Measurements from ENCODE around the gene TSHZ3. TPM values are rescaled to one million over a fixed set of nuclear protein-coding genes. Genes with fewer than 3 reads are reported as not detected.

TSHZ3 gene
- total RNA-seq (1 to 10 TPM; 2.6 to 9.3 (median 7.8) TPM), polyA plus RNA-seq (1 to 10 TPM; 3.1 to 5.4 (median 3.6) TPM)
- long read RNA-seq, donor 1: 0 reads
- long read RNA-seq, donor 2: 0 reads
- long read RNA-seq, donor 3: 0 reads
- long read RNA-seq, donor 4, partial matches to known transcripts: 0 of 2 reads
- long read RNA-seq, donor 4, other reads (novel, unspliced or antisense): 2 of 2 reads
- long read RNA-seq, donor 5, full-length matches to known transcripts: 2 of 6 reads
- long read RNA-seq, donor 5, partial matches to known transcripts: 0 of 6 reads
- long read RNA-seq, donor 5, other reads (novel, unspliced or antisense): 4 of 6 reads
- long read RNA-seq, donor 6, partial matches to known transcripts: 0 of 1 reads
- long read RNA-seq, donor 6, other reads (novel, unspliced or antisense): 1 of 1 reads
- long read RNA-seq, donor 7: 0 reads
- long read RNA-seq, donor 8, full-length matches to known transcripts: 1 of 1 reads
- long read RNA-seq, donor 8, partial matches to known transcripts: 0 of 1 reads
- long read RNA-seq, donor 8, other reads (novel, unspliced or antisense): 0 of 1 reads
- long read RNA-seq, donor 9, full-length matches to known transcripts: 2 of 2 reads
- long read RNA-seq, donor 9, partial matches to known transcripts: 0 of 2 reads
- long read RNA-seq, donor 9, other reads (novel, unspliced or antisense): 0 of 2 reads
- long read RNA-seq, donor 10: 0 reads

DNA sequence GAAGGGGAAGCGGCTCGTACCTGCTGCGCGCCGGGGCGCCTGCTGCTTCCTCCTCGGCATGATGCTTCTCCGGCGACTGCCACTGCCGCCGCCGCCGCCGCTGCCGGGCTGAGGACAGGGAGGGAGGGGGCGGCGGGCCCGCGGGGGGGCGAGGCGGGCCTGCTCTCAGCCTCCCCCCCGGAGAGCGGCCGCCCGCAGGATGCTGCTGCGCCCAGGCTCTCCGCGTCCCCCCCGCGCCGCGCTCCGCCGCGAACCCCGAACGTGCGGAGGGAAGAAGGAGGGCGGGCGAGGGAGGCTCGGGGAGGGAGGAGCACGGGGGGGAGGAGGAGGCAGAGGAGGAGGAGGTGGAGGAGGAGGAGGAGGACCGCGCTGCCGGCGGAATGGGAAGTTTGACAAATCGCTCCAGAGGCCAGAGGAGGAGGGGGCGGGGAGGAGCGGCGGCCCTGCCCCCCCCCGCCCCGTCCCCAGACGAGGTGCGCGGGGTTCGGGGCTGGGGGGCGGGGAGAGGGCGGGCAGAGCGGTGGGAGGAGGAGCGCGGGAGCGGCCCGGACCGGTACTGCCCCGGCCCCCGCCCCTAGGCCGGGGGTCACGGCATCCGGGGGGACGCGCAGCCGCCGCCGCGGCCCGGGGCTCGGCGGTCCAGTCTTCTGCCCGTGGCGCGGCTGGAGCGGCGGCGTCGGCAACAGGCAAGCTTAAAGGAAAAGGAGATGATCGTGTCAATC lies at the start of gene TSHZ3:
Gene TSHZ3 (minus strand): TSS at position 277 of the 722 bp plus-strand sequence. CDS start 217 bp downstream, at position 60.
- peak; percentile 67 to 84 (median 79) for DNase-seq
- 0 to 2% (median 1%) methylated on average over 3 to 63 of the region's 86 CpGs; no CpG with 5 or more reads in 1 of the 4 donors for WGBS, 4 donors
- Histone ChIP-seq H3K27ac (peak within 1 kb of the TSS in 4 of 5 donors; percentile 67 to 90 (median 82)), H3K27me3 (peaks cover 3% of the 10 kb centered on the region), H3K4me1 (replicated peaks in 1 of 2) (peaks cover 4 to 30% of the 10 kb centered on the region in 2 donors), H3K4me3 (peak within 1 kb of the TSS; percentile 56 to 100 (median 80)), H3K9me3 (replicated peaks in 1 of 3) (no peaks in the 10 kb centered on the region), H3K36me3 (replicated peaks in 1 of 2) (no peaks in the 10 kb centered on the region)
- TF ChIP-seq POLR2A (IDR thresholded peaks at IDR 0.05): no peak
- TF ChIP-seq CTCF (IDR thresholded peaks at IDR 0.05): peak in 1 of 6 experiments; percentile 15
- intact Hi-C loops (cut with DNase I): no loop called here

DNA sequence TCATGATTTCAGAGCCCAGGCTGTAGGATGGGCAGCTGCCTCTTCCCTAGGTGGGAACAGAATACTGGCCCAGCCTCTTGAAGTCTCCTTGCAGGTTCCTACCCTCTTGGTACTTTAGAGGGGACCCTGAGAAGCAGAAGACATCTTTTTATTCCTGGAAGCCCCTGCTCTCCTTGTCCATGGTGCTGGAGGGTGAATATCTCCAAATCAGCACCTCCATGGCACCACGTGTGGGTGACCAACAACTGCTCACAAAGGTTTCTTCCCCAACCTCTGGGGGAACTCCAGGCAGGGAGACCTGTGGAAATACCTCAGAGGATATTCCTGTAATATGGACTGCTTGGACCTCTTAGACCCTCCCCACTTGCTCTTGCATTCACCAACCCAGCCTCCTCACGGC lies 48.1 kb upstream of the TSHZ3 start:
- intact Hi-C loops (cut with DNase I): no loop called here
- TF ChIP-seq CTCF (IDR thresholded peaks at IDR 0.05): no peak
- 86 to 92% (median 89%) methylated on average over 2 of the region's 2 CpGs for WGBS, 4 donors
- no peak overlapping the region for H3K27ac ChIP-seq
- no peaks in the 10 kb centered on the region for H3K4me1 ChIP-seq (replicated peaks in 1 of 2)
- no peaks in the 10 kb centered on the region for H3K36me3 ChIP-seq (replicated peaks in 1 of 2)
- H3K4me3 ChIP-seq: no peak overlapping the region
- H3K9me3 ChIP-seq (replicated peaks in 1 of 3): no peaks in the 10 kb centered on the region
- no peak for DNase-seq
- no peaks in the 10 kb centered on the region for H3K27me3 ChIP-seq

- intact Hi-C loops (cut with DNase I): no loop called here
- no peak overlapping the region for H3K4me3 ChIP-seq
These were observed 43.2 kb upstream of the TSHZ3 start for GRCh38 chr19:31392464-31392863.

DNA sequence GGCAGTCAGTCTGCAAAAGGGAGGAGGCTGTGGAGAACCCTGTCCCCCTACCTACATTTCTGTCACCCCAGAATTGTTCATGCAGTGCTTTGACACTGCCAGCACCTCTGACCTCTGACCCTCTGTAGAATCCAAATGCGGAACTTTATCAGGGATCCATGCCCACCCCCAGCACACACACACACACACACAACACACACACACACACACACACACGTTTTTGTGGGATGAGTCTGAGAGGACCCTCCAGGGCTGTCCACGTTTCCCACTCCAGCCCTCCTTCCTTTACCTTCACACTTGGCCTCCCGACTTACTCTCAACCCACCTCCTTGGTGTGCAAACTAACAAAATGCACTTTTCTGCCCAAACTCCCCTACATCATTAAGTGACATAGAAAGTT lies 42.3 kb upstream of the TSHZ3 start:
- intact Hi-C loops (cut with DNase I): no loop called here
- no peaks in the 10 kb centered on the region for H3K9me3 ChIP-seq (replicated peaks in 1 of 3)
- TF ChIP-seq CTCF (IDR thresholded peaks at IDR 0.05) (no peak), POLR2A (IDR thresholded peaks at IDR 0.05) (no peak)
- no peaks in the 10 kb centered on the region for H3K36me3 ChIP-seq (replicated peaks in 1 of 2)
- no peak overlapping the region for H3K27ac ChIP-seq
- DNase-seq: no peak
- 64 to 90% (median 71%) methylated on average over 4 of the region's 4 CpGs for WGBS, 4 donors
- no peaks in the 10 kb centered on the region for H3K4me1 ChIP-seq (replicated peaks in 1 of 2)
- H3K27me3 ChIP-seq: no peaks in the 10 kb centered on the region
- no peak overlapping the region for H3K4me3 ChIP-seq

More at GRCh38 chr19:31392464-31392863, 43.2 kb upstream of the TSHZ3 start:
- Histone ChIP-seq H3K36me3 (replicated peaks in 1 of 2) (no peaks in the 10 kb centered on the region), H3K27ac (no peak overlapping the region), H3K4me1 (replicated peaks in 1 of 2) (no peaks in the 10 kb centered on the region), H3K27me3 (no peaks in the 10 kb centered on the region), H3K9me3 (replicated peaks in 1 of 3) (no peaks in the 10 kb centered on the region)
- TF ChIP-seq POLR2A (IDR thresholded peaks at IDR 0.05): no peak
- 77 to 80% (median 78%) methylated on average over 5 of the region's 5 CpGs for WGBS, 4 donors
- DNase-seq: no peak
